ENCODE results near the gene ATP8A2. TPM values are rescaled to one million over a fixed set of nuclear protein-coding genes. Genes with fewer than 3 reads are reported as not detected.

Gene ATP8A2
- total and polyA plus RNA-seq, 9 of the 15 experiments (the other 6 are each of a cell fraction or from before 2014, with no cell fraction given): under 0.01 to 0.33 (median 0.06) TPM; not detected in 4

DNA sequence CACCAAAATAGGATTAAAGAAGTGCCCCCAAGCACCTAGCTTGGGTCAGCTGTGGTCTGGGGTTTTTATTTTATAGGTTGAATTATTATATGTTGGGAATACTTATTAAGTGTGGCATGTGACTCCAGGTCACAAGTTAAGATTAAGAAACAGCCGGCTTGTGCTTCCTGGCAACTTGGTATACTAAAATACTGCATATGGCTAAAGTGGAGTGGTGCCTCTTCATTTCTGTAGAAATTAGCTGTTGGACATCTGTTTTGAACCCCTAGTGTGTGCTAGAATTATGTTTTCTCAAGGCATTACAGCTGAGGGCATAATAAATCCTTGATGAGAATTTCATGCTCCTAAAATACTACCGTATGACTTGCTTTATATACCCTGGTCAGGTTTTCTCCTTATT, 393.5 kb downstream of the ATP8A2 start (continued):
- TF ChIP-seq, protein P1, sequence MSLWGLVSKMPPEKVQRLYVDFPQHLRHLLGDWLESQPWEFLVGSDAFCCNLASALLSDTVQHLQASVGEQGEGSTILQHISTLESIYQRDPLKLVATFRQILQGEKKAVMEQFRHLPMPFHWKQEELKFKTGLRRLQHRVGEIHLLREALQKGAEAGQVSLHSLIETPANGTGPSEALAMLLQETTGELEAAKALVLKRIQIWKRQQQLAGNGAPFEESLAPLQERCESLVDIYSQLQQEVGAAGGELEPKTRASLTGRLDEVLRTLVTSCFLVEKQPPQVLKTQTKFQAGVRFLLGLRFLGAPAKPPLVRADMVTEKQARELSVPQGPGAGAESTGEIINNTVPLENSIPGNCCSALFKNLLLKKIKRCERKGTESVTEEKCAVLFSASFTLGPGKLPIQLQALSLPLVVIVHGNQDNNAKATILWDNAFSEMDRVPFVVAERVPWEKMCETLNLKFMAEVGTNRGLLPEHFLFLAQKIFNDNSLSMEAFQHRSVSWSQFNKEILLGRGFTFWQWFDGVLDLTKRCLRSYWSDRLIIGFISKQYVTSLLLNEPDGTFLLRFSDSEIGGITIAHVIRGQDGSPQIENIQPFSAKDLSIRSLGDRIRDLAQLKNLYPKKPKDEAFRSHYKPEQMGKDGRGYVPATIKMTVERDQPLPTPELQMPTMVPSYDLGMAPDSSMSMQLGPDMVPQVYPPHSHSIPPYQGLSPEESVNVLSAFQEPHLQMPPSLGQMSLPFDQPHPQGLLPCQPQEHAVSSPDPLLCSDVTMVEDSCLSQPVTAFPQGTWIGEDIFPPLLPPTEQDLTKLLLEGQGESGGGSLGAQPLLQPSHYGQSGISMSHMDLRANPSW (CRISPR knock-in tag; IDR thresholded peaks at IDR 0.05): no peak
- no peak for TF ChIP-seq POLR3G (IDR thresholded peaks at IDR 0.05; ENCODE audit: extremely low read depth, insufficient read length, insufficient replicate concordance)
- TF ChIP-seq CHD4 (IDR thresholded peaks at IDR 0.05; ENCODE audit: insufficient read depth, insufficient replicate concordance, low read depth, low read length, poor library complexity, severe bottlenecking): no peak
- no peak for TF ChIP-seq EZH2 (IDR thresholded peaks at IDR 0.05; ENCODE audit: borderline replicate concordance, low read depth, low read length)

DNA sequence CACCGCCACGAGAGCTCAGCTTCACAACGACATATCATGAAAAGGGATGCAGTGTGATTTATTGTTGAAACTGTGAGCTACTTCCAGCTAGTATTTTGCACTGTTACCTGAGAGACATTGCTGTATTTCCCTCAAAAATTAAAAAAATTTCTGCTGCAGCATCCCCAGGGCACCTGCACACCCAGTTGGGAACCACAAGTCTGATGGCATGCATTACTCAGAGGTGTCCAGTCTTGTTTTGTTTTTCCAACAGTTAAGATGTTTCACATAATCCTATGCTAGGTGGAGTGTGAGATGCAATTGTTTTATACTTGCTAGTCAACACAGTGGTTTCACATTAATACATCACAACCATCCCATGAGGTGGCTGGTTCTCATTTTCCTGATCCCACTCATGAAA, 394.8 kb downstream of the ATP8A2 start:
- intact Hi-C loops (cut with micrococcal nuclease): no loop called here
- ATAC-seq: no peak
- Histone ChIP-seq H3K9me1 (ENCODE audit: control insufficient read depth, insufficient read depth, low read length) (no peaks in the 10 kb centered on the region), H3K27ac (ENCODE audit: extremely low read depth, low read depth, low read length) (no peak overlapping the region), H3K4me1 (replicated peaks in 1 of 2; ENCODE audit: control insufficient read depth in 2 of 2, insufficient read depth in 2 of 2, low read length in 2 of 2) (no peaks in the 10 kb centered on the region), H3K27me3 (ENCODE audit: control insufficient read depth in 2 of 2, insufficient read depth in 2 of 2, low read length in 2 of 2) (no peaks in the 10 kb centered on the region; a peak in 1 of 5 replicates), H2AFZ (ENCODE audit: low read depth, low read length) (no peak overlapping the region), H3K36me3 (ENCODE audit: control insufficient read depth, insufficient read depth, low read length) (no peaks in the 10 kb centered on the region), H3K4me2 (ENCODE audit: insufficient read depth, low read length) (no peak overlapping the region), H3K9me3 (replicated peaks; ENCODE audit: control insufficient read depth, insufficient read depth, low read depth, low read length) (no peaks in the 10 kb centered on the region), H3K9ac (ENCODE audit: insufficient read depth in 1 of 2, low read depth in 2 of 2, low read length in 2 of 2) (no peak overlapping the region), H3K4me3 (no peak overlapping the region), H4K20me1 (replicated peaks; ENCODE audit: control insufficient read depth, insufficient read depth, low read length) (no peaks in the 10 kb centered on the region), H3K79me2 (ENCODE audit: control insufficient read depth, insufficient read depth, low read length) (no peaks in the 10 kb centered on the region)
- ChIA-PET POLR2A (no interaction called here), CTCF (ENCODE audit: low intra/inter-chr PET ratio) (no interaction called here)
- BruUV-seq (replicated peaks): no TSS peak
- no peak for FAIRE-seq
- WGBS (ENCODE audit: insufficient coverage, low coverage, missing lambda C conversion rate): 0% methylated on average over 3 of the region's 3 CpGs
- DNase-seq (ENCODE audit: extremely low read depth in 1 of 4, low spot score in 3 of 4): no peak
- TF ChIP-seq PTRF (tag; IDR thresholded peaks at IDR 0.05): no peak
- no peak for TF ChIP-seq ATF7 (IDR thresholded peaks at IDR 0.05)
- TF ChIP-seq, protein P2, sequence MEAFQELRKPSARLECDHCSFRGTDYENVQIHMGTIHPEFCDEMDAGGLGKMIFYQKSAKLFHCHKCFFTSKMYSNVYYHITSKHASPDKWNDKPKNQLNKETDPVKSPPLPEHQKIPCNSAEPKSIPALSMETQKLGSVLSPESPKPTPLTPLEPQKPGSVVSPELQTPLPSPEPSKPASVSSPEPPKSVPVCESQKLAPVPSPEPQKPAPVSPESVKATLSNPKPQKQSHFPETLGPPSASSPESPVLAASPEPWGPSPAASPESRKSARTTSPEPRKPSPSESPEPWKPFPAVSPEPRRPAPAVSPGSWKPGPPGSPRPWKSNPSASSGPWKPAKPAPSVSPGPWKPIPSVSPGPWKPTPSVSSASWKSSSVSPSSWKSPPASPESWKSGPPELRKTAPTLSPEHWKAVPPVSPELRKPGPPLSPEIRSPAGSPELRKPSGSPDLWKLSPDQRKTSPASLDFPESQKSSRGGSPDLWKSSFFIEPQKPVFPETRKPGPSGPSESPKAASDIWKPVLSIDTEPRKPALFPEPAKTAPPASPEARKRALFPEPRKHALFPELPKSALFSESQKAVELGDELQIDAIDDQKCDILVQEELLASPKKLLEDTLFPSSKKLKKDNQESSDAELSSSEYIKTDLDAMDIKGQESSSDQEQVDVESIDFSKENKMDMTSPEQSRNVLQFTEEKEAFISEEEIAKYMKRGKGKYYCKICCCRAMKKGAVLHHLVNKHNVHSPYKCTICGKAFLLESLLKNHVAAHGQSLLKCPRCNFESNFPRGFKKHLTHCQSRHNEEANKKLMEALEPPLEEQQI (IDR thresholded peaks at IDR 0.05): no peak
- TF ChIP-seq TCFL5 (CRISPR knock-in tag; conservative IDR thresholded peaks at IDR 0.05): no peak
- TF ChIP-seq, protein P3, sequence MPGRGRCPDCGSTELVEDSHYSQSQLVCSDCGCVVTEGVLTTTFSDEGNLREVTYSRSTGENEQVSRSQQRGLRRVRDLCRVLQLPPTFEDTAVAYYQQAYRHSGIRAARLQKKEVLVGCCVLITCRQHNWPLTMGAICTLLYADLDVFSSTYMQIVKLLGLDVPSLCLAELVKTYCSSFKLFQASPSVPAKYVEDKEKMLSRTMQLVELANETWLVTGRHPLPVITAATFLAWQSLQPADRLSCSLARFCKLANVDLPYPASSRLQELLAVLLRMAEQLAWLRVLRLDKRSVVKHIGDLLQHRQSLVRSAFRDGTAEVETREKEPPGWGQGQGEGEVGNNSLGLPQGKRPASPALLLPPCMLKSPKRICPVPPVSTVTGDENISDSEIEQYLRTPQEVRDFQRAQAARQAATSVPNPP (IDR thresholded peaks at IDR 0.05; ENCODE audit: borderline replicate concordance, insufficient read depth, insufficient read length): no peak
- in situ Hi-C loops (cut with MboI): no loop called here

Measured in K562 (cell line).